Caco-2 (cell line): ENCODE measurements around the gene RPRD2. TPM values are rescaled to one million over a fixed set of nuclear protein-coding genes. Genes with fewer than 3 reads are reported as not detected.

Experiments
- BruUV-seq: library from RNA; stranded (reverse); fragments of 400-500 nt; replicated peaks from 2 replicates; lab custom pipeline; 2021; lab: Mats Ljungman, UMichigan
- CTCF ChIA-PET: fragments of 300-600 bp; sonication (Branson Sonifier 250); formaldehyde crosslinking; loops from one replicate; lab custom pipeline; 2022; ENCODE audit warnings: antibody characterized with exemption; lab: Charles Lee
- POLR2A ChIA-PET: fragments of 300-600 bp; sonication (Branson Sonifier 250); formaldehyde crosslinking; loops from one replicate; lab custom pipeline; 2022; ENCODE audit warnings: antibody characterized with exemption; lab: Charles Lee
- DNase-seq, 2 experiments: peaks; one replicate each; pipeline versions ENCODE4 v3.0.0 to v3.0.0-alpha.2; 2020 to 2022
- H3K27me3 ChIP-seq: replicated peaks from 2 replicates; pipeline ENCODE4 v1.6.0; 2011; ENCODE audit warnings: low read length; ENCODE audit not compliant: control insufficient read depth, insufficient read depth
- H3K36me3 ChIP-seq: 2 replicates; pipeline ENCODE4 v1.5.1; 2011; ENCODE audit warnings: low read length; ENCODE audit not compliant: control insufficient read depth, insufficient read depth
- H3K4me1 ChIP-seq: fragments of 250-450 bp; sonication (Bioruptor Pico); 2 replicates; pipeline ENCODE4 v1.5.1; 2020; ENCODE audit warnings: mild to moderate bottlenecking
- H3K4me3 ChIP-seq: 2 replicates; pipeline ENCODE4 v1.5.1; 2011; ENCODE audit warnings: low read depth, mild to moderate bottlenecking, control low read depth, low read length
- H3K9me3 ChIP-seq: fragments of 250-450 bp; sonication (Bioruptor Pico); 2 replicates; pipeline ENCODE4 v1.5.1; 2020; ENCODE audit warnings: mild to moderate bottlenecking, moderate library complexity
- H3K27ac Mint-ChIP-seq: one replicate; pipeline ENCODE4 v1.8.0; 2022; ENCODE audit warnings: mixed read lengths; ENCODE audit not compliant: unreplicated experiment
- H3K27me3 Mint-ChIP-seq: one replicate; pipeline ENCODE4 v1.8.0; 2022; ENCODE audit warnings: mixed read lengths; ENCODE audit not compliant: insufficient read depth, unreplicated experiment
- H3K36me3 Mint-ChIP-seq: one replicate; pipeline ENCODE4 v1.8.0; 2022; ENCODE audit warnings: mild to moderate bottlenecking, mixed read lengths; ENCODE audit not compliant: insufficient read depth, unreplicated experiment
- H3K4me1 Mint-ChIP-seq: one replicate; pipeline ENCODE4 v1.8.0; 2022; ENCODE audit warnings: low read depth, mixed read lengths; ENCODE audit not compliant: unreplicated experiment
- H3K4me3 Mint-ChIP-seq: one replicate; pipeline ENCODE4 v1.8.0; 2022; ENCODE audit warnings: mild to moderate bottlenecking, moderate library complexity, mixed read lengths; ENCODE audit not compliant: unreplicated experiment
- H3K9me3 Mint-ChIP-seq: one replicate; pipeline ENCODE4 v1.8.0; 2022; ENCODE audit warnings: mixed read lengths; ENCODE audit not compliant: unreplicated experiment
- intact Hi-C: fragments of 100-400 bp; cut with micrococcal nuclease; formaldehyde crosslinking; loops from one replicate; pipeline ENCODE4 v1.10.0; 2022; ENCODE audit not compliant: unreplicated experiment
- total RNA-seq: library from RNA; stranded (reverse); gene quantifications from 2 replicates; pipeline ENCODE4 v1.2.3, GENCODE V29; 2022
- TF ChIP-seq, protein P1 (sequence below), 2 experiments: fragments of 200-600 bp in 1 of 2; IDR thresholded peaks; 1 replicate in 1 of 2; 2 replicates in 1 of 2; pipeline versions ENCODE4 v1.5.1 to v1.8.0; 2011 to 2022; ENCODE audit warnings: antibody characterized with exemption in 1 of 2, control low read depth in 1 of 2, inconsistent platforms in 1 of 2, low read depth in 1 of 2, low read length in 1 of 2, mild to moderate bottlenecking in 1 of 2, moderate library complexity in 1 of 2; ENCODE audit not compliant: insufficient read depth in 1 of 2, severe bottlenecking in 1 of 2, unreplicated experiment in 1 of 2

The RPRD2 gene
- total RNA-seq, 1 experiment from 2014 or later, result 24.3 TPM

DNA sequence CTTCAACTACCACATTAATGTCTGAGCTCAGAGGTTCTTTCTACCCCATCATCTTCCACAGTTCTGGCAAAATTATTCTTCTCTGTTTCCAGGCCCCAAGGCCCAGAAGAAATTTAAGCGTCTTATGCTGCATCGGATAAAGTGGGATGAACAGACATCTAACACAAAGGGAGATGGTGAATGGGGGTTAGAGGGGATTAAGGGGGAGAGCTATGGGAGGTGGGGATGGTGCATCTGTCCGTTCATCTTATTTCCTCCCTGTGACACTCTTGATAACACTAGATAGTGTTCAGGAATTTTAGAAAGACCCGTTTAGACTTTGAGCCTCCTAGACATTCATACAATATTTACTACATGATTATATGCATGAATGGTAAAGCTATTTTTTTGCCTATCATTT is 17.6 kb upstream of the RPRD2 start:
- no peak overlapping the region for H3K4me3 ChIP-seq
- ChIA-PET CTCF (no interaction called here), POLR2A (no interaction called here)
- H3K36me3 ChIP-seq, result no peaks in the 10 kb centered on the region; the same call in none of the 2 replicates
- TF ChIP-seq, protein P1, sequence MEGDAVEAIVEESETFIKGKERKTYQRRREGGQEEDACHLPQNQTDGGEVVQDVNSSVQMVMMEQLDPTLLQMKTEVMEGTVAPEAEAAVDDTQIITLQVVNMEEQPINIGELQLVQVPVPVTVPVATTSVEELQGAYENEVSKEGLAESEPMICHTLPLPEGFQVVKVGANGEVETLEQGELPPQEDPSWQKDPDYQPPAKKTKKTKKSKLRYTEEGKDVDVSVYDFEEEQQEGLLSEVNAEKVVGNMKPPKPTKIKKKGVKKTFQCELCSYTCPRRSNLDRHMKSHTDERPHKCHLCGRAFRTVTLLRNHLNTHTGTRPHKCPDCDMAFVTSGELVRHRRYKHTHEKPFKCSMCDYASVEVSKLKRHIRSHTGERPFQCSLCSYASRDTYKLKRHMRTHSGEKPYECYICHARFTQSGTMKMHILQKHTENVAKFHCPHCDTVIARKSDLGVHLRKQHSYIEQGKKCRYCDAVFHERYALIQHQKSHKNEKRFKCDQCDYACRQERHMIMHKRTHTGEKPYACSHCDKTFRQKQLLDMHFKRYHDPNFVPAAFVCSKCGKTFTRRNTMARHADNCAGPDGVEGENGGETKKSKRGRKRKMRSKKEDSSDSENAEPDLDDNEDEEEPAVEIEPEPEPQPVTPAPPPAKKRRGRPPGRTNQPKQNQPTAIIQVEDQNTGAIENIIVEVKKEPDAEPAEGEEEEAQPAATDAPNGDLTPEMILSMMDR (IDR thresholded peaks at IDR 0.05; ENCODE audit: insufficient read depth in 1 of 2, low read depth in 1 of 2, low read length in 1 of 2, severe bottlenecking in 1 of 2, unreplicated experiment in 1 of 2), result no peak
- BruUV-seq, result no TSS peak
- H3K4me3 Mint-ChIP-seq, result no peak overlapping the region
- DNase-seq, result no peak
- H3K27ac Mint-ChIP-seq, result no peak overlapping the region
- no peaks in the 10 kb centered on the region for H3K9me3 Mint-ChIP-seq
- H3K4me1 ChIP-seq, result no peaks in the 10 kb centered on the region
- no peaks in the 10 kb centered on the region for H3K27me3 Mint-ChIP-seq
- peaks cover 96% of the 10 kb centered on the region for H3K36me3 Mint-ChIP-seq
- no peaks in the 10 kb centered on the region for H3K9me3 ChIP-seq
- no peaks in the 10 kb centered on the region for H3K27me3 ChIP-seq
- intact Hi-C loops, result no loop called here
- no peaks in the 10 kb centered on the region for H3K4me1 Mint-ChIP-seq

DNA sequence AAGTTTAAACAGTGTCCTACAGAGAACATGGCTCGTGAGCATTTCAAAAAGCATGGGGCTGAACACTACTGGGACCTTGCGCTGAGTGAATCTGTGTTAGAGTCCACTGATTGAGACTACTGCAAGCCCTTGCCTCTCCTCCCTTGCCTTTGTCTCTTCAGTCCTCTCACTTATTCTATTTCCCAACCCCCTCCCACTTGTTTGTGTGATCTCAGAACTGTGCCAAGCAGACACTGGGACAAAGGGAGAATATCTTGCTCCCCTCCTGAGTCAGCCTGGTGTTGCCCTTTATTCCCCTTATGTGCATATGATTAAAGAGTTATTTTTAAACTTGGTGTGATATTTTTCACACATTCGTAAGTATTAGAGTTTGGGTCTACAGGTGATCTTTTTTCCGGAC is 11.1 kb upstream of the RPRD2 start:
- intact Hi-C loops, result no loop called here
- no peaks in the 10 kb centered on the region for H3K9me3 Mint-ChIP-seq
- H3K4me3 ChIP-seq, result no peak overlapping the region
- no peaks in the 10 kb centered on the region; the same call in 1 of the 2 replicates for H3K36me3 ChIP-seq
- no peaks in the 10 kb centered on the region for H3K9me3 ChIP-seq
- H3K4me3 Mint-ChIP-seq, result no peak overlapping the region
- no peak overlapping the region for H3K27ac Mint-ChIP-seq
- no peaks in the 10 kb centered on the region for H3K27me3 ChIP-seq
- H3K4me1 Mint-ChIP-seq, result no peaks in the 10 kb centered on the region
- ChIA-PET CTCF (no interaction called here), POLR2A (no interaction called here)
- no TSS peak for BruUV-seq
- TF ChIP-seq, protein P1 (IDR thresholded peaks at IDR 0.05; ENCODE audit: insufficient read depth in 1 of 2, low read depth in 1 of 2, low read length in 1 of 2, severe bottlenecking in 1 of 2, unreplicated experiment in 1 of 2), result no peak
- peaks cover 82% of the 10 kb centered on the region for H3K36me3 Mint-ChIP-seq
- no peaks in the 10 kb centered on the region for H3K27me3 Mint-ChIP-seq
- DNase-seq, result no peak
- H3K4me1 ChIP-seq, result no peaks in the 10 kb centered on the region

DNA sequence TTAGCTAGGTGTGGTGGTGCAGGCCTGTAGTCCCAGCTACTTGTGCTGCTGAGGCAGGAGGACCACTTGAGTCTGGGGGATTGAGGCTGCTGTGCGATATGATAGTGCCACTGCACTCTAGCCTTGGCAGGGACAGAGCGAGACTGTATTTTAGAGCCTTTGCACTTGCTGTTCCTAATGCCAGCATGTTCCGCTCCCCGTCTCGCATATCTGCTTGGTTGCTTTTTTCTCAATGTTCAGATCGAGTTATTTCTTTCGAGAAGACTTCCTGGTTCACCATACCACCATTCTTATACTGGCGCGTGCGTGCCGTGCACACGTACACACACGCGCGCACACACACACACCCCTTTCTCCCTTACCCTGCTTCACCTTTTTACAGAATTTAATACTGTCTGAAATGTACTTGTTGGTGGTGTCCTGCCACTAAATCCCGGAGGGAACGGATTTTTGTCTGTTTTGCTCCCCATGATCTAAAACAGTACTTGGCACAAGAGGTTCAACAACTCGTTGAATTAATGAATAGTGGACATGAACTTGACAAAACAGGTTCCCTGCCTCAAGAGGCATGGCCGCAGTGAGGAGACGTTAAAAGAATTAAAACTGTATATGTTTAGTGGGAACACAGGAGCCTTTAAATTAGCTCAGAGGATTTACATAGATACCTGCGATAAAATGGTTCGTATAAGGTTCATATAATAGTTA is 1.1 kb upstream of the RPRD2 start:
- no peak for DNase-seq
- ChIA-PET CTCF (interaction anchor here (1.3 kb wide), 1 partner anchor 170 kb away, joined by 6 read pairs; no protein-coding TSS in a partner anchor), POLR2A (interaction anchor here (1.0 to 1.1 kb wide), 2 partner anchors 127 to 266 kb away, joined by 3 to 4 read pairs; partner anchors contain the start of genes ANP32E and ENSA)
- H3K4me1 ChIP-seq, result peaks cover 7% of the 10 kb centered on the region; the same call in 1 of the 2 replicates
- TF ChIP-seq, protein P1 (IDR thresholded peaks at IDR 0.05; ENCODE audit: insufficient read depth in 1 of 2, low read depth in 1 of 2, low read length in 1 of 2, severe bottlenecking in 1 of 2, unreplicated experiment in 1 of 2), result no peak
- Mint-ChIP-seq H3K4me1 (peaks cover 13% of the 10 kb centered on the region), H3K9me3 (no peaks in the 10 kb centered on the region), H3K27me3 (no peaks in the 10 kb centered on the region), H3K27ac (peak overlapping the region; percentile 94), H3K4me3 (peak overlapping the region; percentile 85), H3K36me3 (peaks cover 71% of the 10 kb centered on the region)
- BruUV-seq, result TSS peak; percentile 91
- intact Hi-C loops, result loop anchor here (5.0 kb wide), 1 partner anchor 69 kb away; no protein-coding TSS in a partner anchor
- H3K27me3 ChIP-seq, result no peaks in the 10 kb centered on the region
- H3K4me3 ChIP-seq, result peak overlapping the region; percentile 62
- H3K9me3 ChIP-seq, result no peaks in the 10 kb centered on the region
- no peaks in the 10 kb centered on the region for H3K36me3 ChIP-seq
